GM12873 (cell line): ENCODE results near the gene CARTPT.

Source experiments
- TF ChIP-seq, protein P1 (sequence below): IDR thresholded peaks from 2 replicates; pipeline ENCODE4 v1.5.1; 2012; ENCODE audit warnings: low read depth, mild to moderate bottlenecking, moderate library complexity, low read length, control low read depth; ENCODE audit not compliant: insufficient read depth; ENCODE audit errors: missing control alignments

Gene CARTPT

GRCh38 chr5:71767661-71768060 lies 48.6 kb downstream of the CARTPT start:
- TF ChIP-seq, protein P1, sequence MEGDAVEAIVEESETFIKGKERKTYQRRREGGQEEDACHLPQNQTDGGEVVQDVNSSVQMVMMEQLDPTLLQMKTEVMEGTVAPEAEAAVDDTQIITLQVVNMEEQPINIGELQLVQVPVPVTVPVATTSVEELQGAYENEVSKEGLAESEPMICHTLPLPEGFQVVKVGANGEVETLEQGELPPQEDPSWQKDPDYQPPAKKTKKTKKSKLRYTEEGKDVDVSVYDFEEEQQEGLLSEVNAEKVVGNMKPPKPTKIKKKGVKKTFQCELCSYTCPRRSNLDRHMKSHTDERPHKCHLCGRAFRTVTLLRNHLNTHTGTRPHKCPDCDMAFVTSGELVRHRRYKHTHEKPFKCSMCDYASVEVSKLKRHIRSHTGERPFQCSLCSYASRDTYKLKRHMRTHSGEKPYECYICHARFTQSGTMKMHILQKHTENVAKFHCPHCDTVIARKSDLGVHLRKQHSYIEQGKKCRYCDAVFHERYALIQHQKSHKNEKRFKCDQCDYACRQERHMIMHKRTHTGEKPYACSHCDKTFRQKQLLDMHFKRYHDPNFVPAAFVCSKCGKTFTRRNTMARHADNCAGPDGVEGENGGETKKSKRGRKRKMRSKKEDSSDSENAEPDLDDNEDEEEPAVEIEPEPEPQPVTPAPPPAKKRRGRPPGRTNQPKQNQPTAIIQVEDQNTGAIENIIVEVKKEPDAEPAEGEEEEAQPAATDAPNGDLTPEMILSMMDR = no peak

- TF ChIP-seq, protein P1 = no peak
Observed at GRCh38 chr5:71769287-71769686, 50.2 kb downstream of the CARTPT start.

DNA sequence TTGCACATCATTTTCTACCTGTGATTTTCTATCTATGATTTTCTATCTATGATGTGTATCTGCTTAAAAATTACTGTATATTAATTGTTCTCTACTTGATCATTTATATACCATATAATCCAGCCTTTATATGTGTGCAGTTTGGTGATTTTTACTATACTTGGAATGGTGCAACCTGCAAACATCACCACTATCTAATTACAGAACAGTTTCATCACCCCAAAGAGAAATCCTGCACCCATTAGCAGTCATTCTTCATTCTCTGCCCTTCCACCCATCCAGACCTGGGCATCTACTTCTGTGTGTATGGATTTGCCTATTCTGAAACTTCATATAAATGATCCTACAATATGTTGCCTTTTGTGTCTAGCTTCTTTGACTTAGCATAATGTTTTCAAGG lies 51.3 kb downstream of the CARTPT start:
- TF ChIP-seq, protein P1 = no peak
